Common myeloid progenitor, CD34-positive (primary cell): Measurements from ENCODE around the gene RNASEH1.
"Not testable (repeated sequence)": the region's sequence is repeated elsewhere in the genome, so short reads cannot be mapped to it uniquely, and the experiment has no call there.

Experiments used
- CTCF ChIA-PET: fragments of 350-600 bp; sonication (Branson Sonifier 250); formaldehyde crosslinking; loops from one replicate; lab custom pipeline; 2021; ENCODE audit warnings: antibody characterized with exemption; lab: Charles Lee
- POLR2A ChIA-PET: fragments of 350-600 bp; sonication (Branson Sonifier 250); formaldehyde crosslinking; loops from one replicate; lab custom pipeline; 2021; ENCODE audit warnings: antibody characterized with exemption; lab: Charles Lee
- DNase-seq, 3 donors: peaks; one replicate each; pipeline versions ENCODE4 v3.0.0 to v3.0.0-alpha.2; 2013
- H3K27ac ChIP-seq, 2 experiments: 1 replicate in 1 of 2; 2 replicates in 1 of 2; pipeline ENCODE4 v1.7.0; 2013; ENCODE audit warnings: inconsistent platforms in 2 of 2, low read length in 2 of 2, mild to moderate bottlenecking in 2 of 2, low read depth in 1 of 2, moderate library complexity in 1 of 2; ENCODE audit not compliant: severe bottlenecking in 2 of 2, insufficient read depth in 1 of 2, poor library complexity in 1 of 2
- H3K27me3 ChIP-seq, 5 experiments: replicated peaks in 2 of 5; 1 replicate in 3 of 5; 2 replicates in 2 of 5; pipeline versions ENCODE4 v1.6.1 to v1.7.0; 2013; ENCODE audit warnings: low read length in 4 of 5, mild to moderate bottlenecking in 2 of 5, moderate library complexity in 2 of 5, inconsistent platforms in 1 of 5; ENCODE audit not compliant: insufficient read depth in 5 of 5, control insufficient read depth in 4 of 5
- H3K36me3 ChIP-seq, 4 experiments: 1 replicate in 2 of 4; 2 replicates in 2 of 4; pipeline versions ENCODE4 v1.6.1 to v1.7.0; 2013; ENCODE audit warnings: low read length in 3 of 4, control low read depth in 1 of 4, mild to moderate bottlenecking in 1 of 4; ENCODE audit not compliant: control insufficient read depth in 4 of 4, insufficient read depth in 4 of 4
- H3K4me1 ChIP-seq, 4 experiments: 1 replicate in 3 of 4; 2 replicates in 1 of 4; pipeline versions ENCODE4 v1.6.1 to v1.7.1; 2013; ENCODE audit warnings: low read length in 3 of 4, mild to moderate bottlenecking in 3 of 4, control low read depth in 1 of 4, inconsistent platforms in 1 of 4, moderate library complexity in 1 of 4; ENCODE audit not compliant: control insufficient read depth in 4 of 4, insufficient read depth in 4 of 4; ENCODE audit errors: control extremely low read depth in 1 of 4
- H3K4me3 ChIP-seq, 7 experiments: 1 replicate in 4 of 7; 2 replicates in 3 of 7; pipeline versions ENCODE4 v1.5.1 to v1.7.0; 2013; ENCODE audit warnings: mild to moderate bottlenecking in 7 of 7, low read length in 6 of 7, moderate library complexity in 6 of 7, inconsistent platforms in 2 of 7, low read depth in 2 of 7, control low read depth in 1 of 7; ENCODE audit not compliant: insufficient read depth in 4 of 7, control insufficient read depth in 1 of 7; ENCODE audit errors: extremely low read depth in 1 of 7
- H3K9me3 ChIP-seq, 5 experiments: 1 replicate in 4 of 5; 2 replicates in 1 of 5; pipeline versions ENCODE4 v1.6.1 to v1.7.1; 2013; ENCODE audit warnings: low read length in 4 of 5, mild to moderate bottlenecking in 2 of 5, inconsistent platforms in 1 of 5, low read depth in 1 of 5, moderate library complexity in 1 of 5; ENCODE audit not compliant: control insufficient read depth in 4 of 5, insufficient read depth in 2 of 5; ENCODE audit errors: control extremely low read depth in 1 of 5
- WGBS: methylation state at CpG from one replicate; pipeline ENCODE4 v1.1.5; 2013; ENCODE audit not compliant: insufficient coverage; 5-methylcytosine and 5-hydroxymethylcytosine counted together

The RNASEH1 gene

DNA sequence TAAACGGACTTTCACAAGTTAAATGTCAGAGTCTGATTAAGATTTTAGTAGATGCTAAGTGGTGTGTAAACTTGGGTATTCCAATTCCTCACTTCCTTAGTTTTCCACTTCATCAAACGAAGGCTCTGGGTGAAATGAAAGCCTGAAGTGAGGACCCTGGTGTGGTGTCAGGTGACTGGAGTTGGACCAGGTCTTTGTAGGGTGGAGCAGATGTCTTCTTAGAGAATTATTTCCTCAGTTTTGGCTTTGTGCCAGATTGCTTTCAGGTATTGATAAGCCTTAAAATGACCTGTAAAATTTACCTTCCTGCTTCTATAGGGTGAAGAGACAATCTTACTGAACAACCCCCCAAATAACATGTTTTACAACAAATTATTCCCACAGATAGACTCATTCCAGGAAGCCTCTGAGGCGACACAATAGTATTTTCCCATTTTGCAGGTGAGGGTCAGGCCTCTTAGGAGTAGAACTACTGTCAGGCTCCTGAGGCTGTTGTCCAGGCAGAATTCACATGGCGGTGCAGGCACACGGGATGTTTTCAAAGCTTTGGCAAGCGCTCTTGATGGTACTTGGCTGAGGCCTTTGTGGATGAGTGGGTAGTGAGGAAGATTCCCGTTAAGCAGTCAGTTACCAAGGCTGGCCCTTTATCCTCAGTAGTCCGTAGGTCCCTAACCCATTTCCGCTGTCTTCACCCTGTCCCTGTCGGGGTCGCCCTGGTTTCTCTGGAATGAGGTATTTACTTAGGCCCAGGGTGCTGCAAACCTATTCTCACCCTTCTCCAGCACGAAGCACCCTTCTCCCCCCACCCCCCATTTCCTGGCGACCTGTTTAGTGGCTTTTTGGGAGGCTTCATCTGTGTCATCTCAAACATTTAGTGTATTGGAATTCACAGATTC, 23.5 kb upstream of the RNASEH1 start:
- Histone ChIP-seq H3K27ac (no peak overlapping the region), H3K27me3 (no peaks in the 10 kb centered on the region), H3K9me3 (no peaks in the 10 kb centered on the region), H3K4me3 (no peak overlapping the region), H3K4me1 (peaks cover 0 to 21% (median 10%) of the 10 kb centered on the region in 4 experiments), H3K36me3 (peaks cover 11 to 83% (median 56%) of the 10 kb centered on the region in 4 experiments)
- DNase-seq, result no peak
- WGBS, result 97% methylated on average over 7 of the region's 13 CpGs
- ChIA-PET POLR2A (no interaction called here), CTCF (no interaction called here)

DNA sequence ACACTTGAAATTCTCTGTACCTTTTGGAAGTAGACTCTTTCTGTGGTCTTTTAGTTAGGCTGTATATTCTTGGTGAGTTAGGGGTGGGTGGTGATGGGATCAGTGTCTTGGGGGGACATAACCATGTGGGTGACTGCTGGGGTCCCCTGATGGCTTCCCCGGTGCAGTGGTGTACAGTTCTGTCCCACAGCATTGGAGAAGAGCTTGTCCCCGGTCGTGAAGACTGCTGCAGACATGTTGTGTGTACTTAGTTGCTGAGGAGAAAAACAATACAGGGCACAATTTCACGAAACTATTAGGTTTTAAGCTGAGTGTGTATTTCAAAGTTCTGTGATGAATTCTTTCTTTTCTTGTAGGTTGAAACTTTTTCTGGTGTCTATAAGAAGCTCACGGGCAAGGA, 22.3 kb upstream of the RNASEH1 start:
- 100% methylated on average over 3 of the region's 5 CpGs for WGBS
- Histone ChIP-seq H3K27me3 (no peaks in the 10 kb centered on the region), H3K4me1 (peaks cover 0 to 30% (median 19%) of the 10 kb centered on the region in 4 experiments), H3K36me3 (peaks cover 11 to 79% (median 54%) of the 10 kb centered on the region in 4 experiments), H3K4me3 (no peak overlapping the region), H3K27ac (no peak overlapping the region), H3K9me3 (no peaks in the 10 kb centered on the region)
- ChIA-PET CTCF (interaction anchor here (0.8 kb wide), 1 partner anchor 57 kb away, joined by 3 read pairs; no protein-coding TSS in a partner anchor), POLR2A (no interaction called here)
- DNase-seq, result no peak

DNA sequence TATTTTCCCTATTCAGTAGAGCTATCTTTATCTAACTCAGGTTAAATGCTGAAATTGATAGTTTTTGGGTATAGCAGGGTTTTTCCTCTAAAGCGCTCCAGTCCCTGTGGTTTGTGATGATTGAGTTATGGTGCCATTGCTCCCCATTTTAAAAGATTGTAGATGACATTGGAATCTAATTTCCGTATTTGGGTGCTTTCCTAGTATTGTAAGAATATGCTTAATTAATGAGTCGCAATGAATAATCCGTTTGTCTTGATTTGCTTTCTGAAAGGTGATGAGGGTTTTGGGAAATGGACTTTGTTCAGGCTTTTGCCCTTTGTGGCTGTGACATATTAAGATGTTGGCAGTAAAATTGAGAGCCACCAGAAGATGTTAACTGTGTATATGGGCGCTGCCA, 20.9 kb upstream of the RNASEH1 start:
- peak overlapping the region in 1 of 2 experiments; percentile 59 for H3K27ac ChIP-seq
- DNase-seq, result no peak
- H3K4me1 ChIP-seq, result peaks cover 0 to 30% (median 22%) of the 10 kb centered on the region in 4 experiments
- H3K9me3 ChIP-seq, result no peaks in the 10 kb centered on the region
- 100% methylated on average over 3 of the region's 5 CpGs for WGBS
- no peak overlapping the region for H3K4me3 ChIP-seq
- CTCF ChIA-PET, result interaction anchor here (1.1 kb wide), 1 partner anchor 14 kb away, joined by 3 read pairs; no protein-coding TSS in a partner anchor
- peaks cover 11 to 67% (median 48%) of the 10 kb centered on the region in 4 experiments for H3K36me3 ChIP-seq
- no peaks in the 10 kb centered on the region for H3K27me3 ChIP-seq
- POLR2A ChIA-PET, result no interaction called here

DNA sequence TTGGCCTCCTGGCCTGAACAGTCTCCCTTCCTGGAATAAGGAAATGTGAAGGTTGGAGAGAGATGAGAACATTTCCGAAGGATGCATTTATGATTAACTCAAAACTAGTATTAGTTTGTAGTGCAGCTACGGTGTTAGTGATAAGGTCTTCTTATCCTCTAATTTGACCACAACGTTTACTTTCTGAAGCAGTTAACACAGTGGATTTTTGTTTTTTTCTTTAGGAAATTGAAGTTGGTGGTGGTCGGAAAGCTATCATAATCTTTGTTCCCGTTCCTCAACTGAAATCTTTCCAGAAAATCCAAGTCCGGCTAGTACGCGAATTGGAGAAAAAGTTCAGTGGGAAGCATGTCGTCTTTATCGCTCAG, 18.1 kb upstream of the RNASEH1 start:
- Histone ChIP-seq H3K27ac (peak overlapping the region; percentile 90 to 97), H3K36me3 (peaks cover 8 to 52% (median 33%) of the 10 kb centered on the region in 4 experiments), H3K4me1 (peaks cover 0 to 30% (median 22%) of the 10 kb centered on the region in 4 experiments), H3K4me3 (peak overlapping the region in 6 of 7 experiments; percentile 75 to 98 (median 84))
- H3K27me3 ChIP-seq, DNase-seq, H3K9me3 ChIP-seq: not testable (repeated sequence)
- ChIA-PET POLR2A (interaction anchor here (0.5 to 3.8 kb wide), 2 partner anchors 8 to 18 kb away, joined by 3 to 15 read pairs; partner anchors contain the start of gene RNASEH1), CTCF (interaction anchor here (0.6 to 1.2 kb wide), 3 partner anchors 13 to 85 kb away, joined by 3 to 4 read pairs (median 3); no protein-coding TSS in a partner anchor)
- 96% methylated on average over 5 of the region's 10 CpGs for WGBS

DNA sequence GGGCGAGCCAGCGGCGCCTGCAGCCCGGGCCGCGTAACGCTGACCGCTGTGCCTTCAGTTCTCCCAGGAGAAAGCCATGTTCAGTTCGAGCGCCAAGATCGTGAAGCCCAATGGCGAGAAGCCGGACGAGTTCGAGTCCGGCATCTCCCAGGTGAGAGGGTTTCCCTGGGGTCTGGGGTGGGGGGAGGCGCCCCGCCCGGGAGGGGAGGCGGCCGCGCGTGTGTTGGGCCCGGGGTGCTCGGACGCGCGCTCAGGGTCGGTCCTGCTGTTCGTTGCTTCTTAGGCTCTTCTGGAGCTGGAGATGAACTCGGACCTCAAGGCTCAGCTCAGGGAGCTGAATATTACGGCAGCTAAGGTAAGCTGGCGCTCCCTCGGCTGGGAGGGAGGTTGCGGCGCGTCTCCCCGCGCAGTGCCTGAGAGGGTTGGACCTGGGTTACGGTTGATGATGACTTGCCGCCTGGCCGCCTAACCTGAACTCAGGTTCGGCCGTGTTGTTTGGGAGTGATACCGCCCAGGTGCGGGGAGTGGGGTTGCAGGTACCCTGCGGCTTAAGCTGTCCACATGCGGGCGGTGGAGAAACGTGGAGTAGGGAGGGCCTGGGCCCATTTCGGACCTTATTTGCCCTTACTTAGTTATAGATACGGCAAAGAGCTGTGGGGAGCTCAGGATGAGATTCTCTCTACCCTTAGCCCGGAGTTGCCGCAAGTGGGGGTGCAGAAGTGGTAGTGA, 17.6 kb upstream of the RNASEH1 start:
- Histone ChIP-seq H3K27me3 (no peaks in the 10 kb centered on the region), H3K36me3 (peaks cover 8 to 46% (median 30%) of the 10 kb centered on the region in 4 experiments), H3K9me3 (no peaks in the 10 kb centered on the region), H3K4me1 (peaks cover 0 to 30% (median 22%) of the 10 kb centered on the region in 4 experiments), H3K4me3 (peak overlapping the region; percentile 66 to 98 (median 83)), H3K27ac (peak overlapping the region; percentile 90 to 97)
- DNase-seq, result peak in 2 of 3 donors; percentile 17 to 38
- 3% methylated on average over 37 of the region's 54 CpGs for WGBS
- CTCF ChIA-PET, result interaction anchor here (0.6 to 1.2 kb wide), 3 partner anchors 13 to 85 kb away, joined by 3 to 4 read pairs (median 3); no protein-coding TSS in a partner anchor
- POLR2A ChIA-PET, result interaction anchor here (0.5 to 3.8 kb wide), 3 partner anchors 9 to 17 kb away, joined by 3 to 15 read pairs (median 3); partner anchors contain the start of gene RNASEH1

DNA sequence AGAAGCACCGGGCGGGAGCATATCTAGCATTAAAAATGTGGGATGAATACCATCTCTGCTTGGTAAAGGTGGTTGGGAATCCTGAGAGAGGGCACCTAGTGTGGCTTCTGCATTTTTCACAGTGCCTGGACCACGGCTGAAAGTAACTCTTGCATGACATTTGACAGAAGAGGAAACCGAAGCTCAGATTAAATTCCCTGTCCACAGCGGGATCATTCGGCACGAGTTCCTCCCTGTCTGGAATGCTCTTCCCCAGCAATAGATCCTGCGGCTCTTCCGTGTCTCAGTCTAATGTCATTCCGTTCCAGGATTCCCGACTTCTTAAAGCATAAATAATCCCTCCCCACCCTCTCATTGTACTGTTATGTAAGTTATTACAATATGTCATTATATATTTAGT, 16.0 kb upstream of the RNASEH1 start:
- Histone ChIP-seq H3K4me3 (peak overlapping the region in 4 of 7 experiments; percentile 75 to 98 (median 87)), H3K36me3 (peaks cover 6 to 31% (median 17%) of the 10 kb centered on the region in 4 experiments), H3K9me3 (no peaks in the 10 kb centered on the region), H3K27ac (no peak overlapping the region), H3K27me3 (no peaks in the 10 kb centered on the region), H3K4me1 (peaks cover 0 to 30% (median 22%) of the 10 kb centered on the region in 4 experiments)
- CTCF ChIA-PET, result interaction anchor here (0.8 to 2.0 kb wide), 5 partner anchors 10 to 112 kb away, joined by 3 to 4 read pairs (median 3); partner anchors contain the start of gene RNASEH1
- POLR2A ChIA-PET, result interaction anchor here (1.1 to 3.8 kb wide), 2 partner anchors 16 to 69 kb away, joined by 4 to 15 read pairs; partner anchors contain the start of gene RNASEH1
- 99% methylated on average over 7 of the region's 11 CpGs for WGBS
- no peak for DNase-seq
